ENCODE results near the gene BAZ1B.
"Not testable (repeated sequence)": the region's sequence is repeated elsewhere in the genome, so short reads cannot be mapped to it uniquely, and the experiment has no call there.

The BAZ1B gene, protein sequence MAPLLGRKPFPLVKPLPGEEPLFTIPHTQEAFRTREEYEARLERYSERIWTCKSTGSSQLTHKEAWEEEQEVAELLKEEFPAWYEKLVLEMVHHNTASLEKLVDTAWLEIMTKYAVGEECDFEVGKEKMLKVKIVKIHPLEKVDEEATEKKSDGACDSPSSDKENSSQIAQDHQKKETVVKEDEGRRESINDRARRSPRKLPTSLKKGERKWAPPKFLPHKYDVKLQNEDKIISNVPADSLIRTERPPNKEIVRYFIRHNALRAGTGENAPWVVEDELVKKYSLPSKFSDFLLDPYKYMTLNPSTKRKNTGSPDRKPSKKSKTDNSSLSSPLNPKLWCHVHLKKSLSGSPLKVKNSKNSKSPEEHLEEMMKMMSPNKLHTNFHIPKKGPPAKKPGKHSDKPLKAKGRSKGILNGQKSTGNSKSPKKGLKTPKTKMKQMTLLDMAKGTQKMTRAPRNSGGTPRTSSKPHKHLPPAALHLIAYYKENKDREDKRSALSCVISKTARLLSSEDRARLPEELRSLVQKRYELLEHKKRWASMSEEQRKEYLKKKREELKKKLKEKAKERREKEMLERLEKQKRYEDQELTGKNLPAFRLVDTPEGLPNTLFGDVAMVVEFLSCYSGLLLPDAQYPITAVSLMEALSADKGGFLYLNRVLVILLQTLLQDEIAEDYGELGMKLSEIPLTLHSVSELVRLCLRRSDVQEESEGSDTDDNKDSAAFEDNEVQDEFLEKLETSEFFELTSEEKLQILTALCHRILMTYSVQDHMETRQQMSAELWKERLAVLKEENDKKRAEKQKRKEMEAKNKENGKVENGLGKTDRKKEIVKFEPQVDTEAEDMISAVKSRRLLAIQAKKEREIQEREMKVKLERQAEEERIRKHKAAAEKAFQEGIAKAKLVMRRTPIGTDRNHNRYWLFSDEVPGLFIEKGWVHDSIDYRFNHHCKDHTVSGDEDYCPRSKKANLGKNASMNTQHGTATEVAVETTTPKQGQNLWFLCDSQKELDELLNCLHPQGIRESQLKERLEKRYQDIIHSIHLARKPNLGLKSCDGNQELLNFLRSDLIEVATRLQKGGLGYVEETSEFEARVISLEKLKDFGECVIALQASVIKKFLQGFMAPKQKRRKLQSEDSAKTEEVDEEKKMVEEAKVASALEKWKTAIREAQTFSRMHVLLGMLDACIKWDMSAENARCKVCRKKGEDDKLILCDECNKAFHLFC (N-terminal part only)

DNA sequence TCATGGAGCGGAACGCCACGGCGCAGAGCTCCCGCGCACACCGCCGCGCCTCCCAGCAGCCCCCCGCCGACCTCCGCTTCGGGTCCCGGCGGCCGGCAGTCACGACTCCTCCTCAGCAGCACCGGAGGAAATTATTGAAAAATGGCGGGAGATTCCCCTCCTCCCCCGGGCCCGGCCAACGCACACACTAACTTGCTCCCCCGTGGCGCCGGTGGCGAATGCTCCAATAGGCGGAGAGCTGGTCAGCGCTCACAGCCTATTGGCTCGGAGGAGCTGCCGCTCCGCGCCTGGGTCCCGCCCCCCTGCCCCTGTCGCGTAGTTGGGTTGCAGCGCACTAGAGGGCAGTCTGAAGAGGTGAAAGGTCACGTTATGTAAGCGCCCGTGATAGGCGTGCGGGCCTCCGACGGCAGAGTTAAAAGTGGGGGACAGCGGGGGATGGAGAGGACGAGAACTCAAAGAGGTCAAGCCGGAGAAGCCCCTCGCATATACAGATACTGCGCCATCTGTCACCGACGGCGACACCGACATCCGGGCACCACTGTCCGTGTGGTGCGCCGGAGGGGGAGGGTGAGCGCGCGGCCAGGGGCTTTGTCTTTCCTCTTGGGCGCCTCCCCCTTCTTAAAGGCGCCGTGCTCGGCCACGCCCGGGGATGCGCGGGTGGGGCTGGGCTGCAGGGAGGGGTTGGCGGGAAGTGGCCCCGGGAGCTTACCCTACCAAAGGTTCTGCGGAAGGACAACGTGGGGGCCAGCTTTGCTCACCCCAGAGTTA lies at the start of gene BAZ1B:
TSS of gene BAZ1B (minus strand) at position 189 of the 768 bp plus-strand sequence. CDS start 360 bp downstream, outside the sequence.
- peak; percentile 97 for DNase-seq

- no peak for DNase-seq
These were observed 48.9 kb upstream of the BAZ1B start for GRCh38 chr7:73570977-73571376.

DNA sequence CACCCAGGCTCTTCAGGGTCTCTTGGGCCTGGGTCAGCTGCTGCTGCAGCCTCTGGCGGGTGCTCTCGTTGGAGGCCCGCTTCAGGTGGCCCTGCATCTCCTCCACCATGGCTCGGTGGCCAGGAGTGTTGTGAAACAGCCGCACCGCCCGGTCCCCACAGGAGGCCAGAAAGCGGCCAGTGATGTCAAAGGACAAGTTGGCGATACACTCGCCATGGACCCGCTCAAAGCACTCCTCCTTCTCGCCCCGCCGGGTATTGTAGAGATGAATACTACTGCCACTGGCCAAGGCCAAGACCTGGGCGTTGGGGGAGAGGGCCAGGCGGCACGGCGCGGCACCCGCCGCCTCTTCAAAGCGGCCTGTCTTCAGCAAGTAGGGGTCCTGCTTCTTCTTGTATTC lies 48.4 kb upstream of the BAZ1B start:
- no peak for DNase-seq

GRCh38 chr7:73569042-73569608 lies 47.0 kb upstream of the BAZ1B start:
- no peak for DNase-seq

- no peak for DNase-seq
These were observed 46.0 kb upstream of the BAZ1B start for GRCh38 chr7:73567846-73568685.

- DNase-seq: no peak
These were observed 45.0 kb upstream of the BAZ1B start for GRCh38 chr7:73567140-73567539.

DNA sequence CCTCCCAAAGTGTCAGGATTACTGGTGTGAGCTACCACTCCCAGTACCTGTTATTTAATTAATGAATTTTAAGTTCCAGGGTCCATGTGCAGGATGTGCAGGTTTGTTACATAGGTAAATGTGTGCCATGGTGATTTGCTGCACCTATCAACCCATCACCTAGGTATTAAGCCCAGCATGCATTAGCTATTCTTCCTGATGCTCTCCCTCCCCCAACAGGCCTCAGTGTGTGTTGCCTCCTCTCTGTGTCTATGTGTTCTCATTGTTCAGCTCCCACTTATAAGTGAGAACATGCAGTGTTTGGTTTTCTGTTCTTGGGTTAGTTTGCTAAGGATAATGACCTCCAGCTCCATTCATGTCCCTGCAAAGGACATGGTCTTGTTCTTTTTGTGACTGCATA lies 44.3 kb upstream of the BAZ1B start:
- not testable (repeated sequence) for DNase-seq

DNA sequence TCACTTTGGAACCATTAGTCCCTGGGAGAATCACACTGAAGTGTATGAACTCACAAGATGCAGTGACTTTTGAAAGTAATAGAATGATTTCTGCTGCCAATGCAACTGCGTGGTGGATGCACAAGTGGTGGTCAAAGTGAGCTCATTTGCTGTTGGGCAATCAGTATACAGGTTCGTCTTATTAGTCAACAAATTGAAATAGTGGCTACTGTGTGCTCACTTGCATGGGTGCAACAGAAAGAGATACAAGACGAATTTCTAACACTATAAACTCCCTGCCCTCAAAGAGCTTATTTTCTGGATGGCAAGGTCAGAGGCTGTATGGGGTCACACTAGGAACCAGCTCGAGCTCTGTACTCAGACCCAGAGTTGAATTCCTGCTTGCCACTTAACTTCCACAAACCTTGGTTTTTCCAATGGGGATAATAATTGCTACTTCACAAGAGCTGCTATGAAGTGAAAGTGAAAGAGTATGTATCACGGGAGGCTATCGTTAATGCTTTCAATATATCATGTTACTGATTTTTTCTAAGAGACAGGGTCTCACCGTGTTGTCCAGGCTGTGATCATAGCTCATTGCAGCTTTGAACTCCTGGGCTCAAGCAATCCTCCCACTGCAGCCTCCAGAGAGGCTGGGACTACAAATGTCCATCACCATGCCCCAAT lies 43.7 kb upstream of the BAZ1B start:
- no peak for DNase-seq

- peak; percentile 37 for DNase-seq
These were observed 38.2 kb upstream of the BAZ1B start for GRCh38 chr7:73560109-73560835.

- peak; percentile 79 for DNase-seq
These were observed 35.5 kb upstream of the BAZ1B start, which contains the start of gene BCL7B for GRCh38 chr7:73557397-73558257. TSS of gene BCL7B (minus strand) at chr7:73557690. CDS start at chr7:73557578, 112 bp downstream.

GRCh38 chr7:73557108-73557396 lies 35.0 kb upstream of the BAZ1B start:
- DNase-seq: peak; percentile 92

DNA sequence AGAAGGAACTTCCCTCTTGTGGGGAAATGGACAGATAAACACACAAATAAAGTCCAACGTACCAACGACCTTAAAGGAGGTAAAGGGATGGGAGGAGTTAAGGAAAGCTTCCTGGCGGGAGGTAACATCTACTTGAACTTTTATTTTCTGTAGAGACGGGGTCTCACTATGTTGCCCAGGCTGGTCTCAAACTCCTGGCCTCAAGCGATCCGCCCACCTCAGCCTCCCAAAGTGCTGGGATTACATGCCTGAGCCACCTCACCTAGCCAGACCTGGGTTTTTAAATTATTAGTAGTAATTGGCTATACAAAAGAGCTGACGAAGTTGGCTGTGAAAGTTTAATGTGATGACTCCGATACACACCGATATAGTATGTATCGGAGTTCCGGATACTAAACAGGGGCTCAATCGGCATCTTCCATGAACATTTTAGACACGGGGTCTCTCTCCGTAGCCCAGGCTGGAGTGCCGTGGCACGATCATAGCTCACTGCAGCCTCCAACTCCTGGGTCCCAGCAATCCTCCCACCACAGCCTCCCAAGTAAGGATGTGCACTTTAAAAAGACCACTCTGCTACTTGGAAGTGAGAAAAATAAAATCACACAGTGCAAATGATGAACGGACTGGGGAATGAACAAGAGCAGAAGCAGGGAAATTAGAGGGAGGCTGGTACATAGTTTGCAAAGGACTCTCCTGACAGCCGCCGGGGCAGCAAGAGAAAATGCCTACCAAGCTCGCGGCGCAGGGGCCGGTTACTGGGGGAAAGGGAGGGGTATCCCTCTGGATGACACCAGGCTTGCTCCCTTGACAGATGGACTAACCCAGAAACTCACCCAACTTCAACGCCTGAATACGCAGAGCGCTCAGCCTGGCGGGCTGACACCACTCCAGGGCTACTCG lies 34.4 kb upstream of the BAZ1B start:
- no peak for DNase-seq

- DNase-seq: no peak
These were observed 33.4 kb upstream of the BAZ1B start for GRCh38 chr7:73555411-73555982.

DNA sequence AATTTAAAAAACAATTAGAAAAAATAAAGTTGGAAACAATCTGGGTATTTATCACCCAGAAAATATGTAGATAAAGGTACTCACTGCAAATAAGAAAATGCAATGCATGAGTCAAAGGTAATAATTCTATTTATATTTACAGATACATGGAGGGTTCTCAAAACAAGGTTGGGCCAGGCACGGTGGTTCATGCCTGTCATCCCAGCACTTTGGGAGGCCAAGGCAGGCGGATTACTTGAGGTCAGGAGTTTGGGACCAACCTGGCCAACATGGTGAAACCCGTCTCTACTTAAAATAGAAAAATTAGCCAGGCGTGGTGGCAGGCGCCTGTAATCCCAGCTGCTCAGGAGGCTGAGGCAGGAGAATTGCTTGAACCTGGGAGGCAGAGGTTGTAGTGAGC lies 28.0 kb upstream of the BAZ1B start:
- DNase-seq: not testable (repeated sequence)

GRCh38 chr7:73549176-73549575 lies 27.1 kb upstream of the BAZ1B start:
- no peak for DNase-seq

DNA sequence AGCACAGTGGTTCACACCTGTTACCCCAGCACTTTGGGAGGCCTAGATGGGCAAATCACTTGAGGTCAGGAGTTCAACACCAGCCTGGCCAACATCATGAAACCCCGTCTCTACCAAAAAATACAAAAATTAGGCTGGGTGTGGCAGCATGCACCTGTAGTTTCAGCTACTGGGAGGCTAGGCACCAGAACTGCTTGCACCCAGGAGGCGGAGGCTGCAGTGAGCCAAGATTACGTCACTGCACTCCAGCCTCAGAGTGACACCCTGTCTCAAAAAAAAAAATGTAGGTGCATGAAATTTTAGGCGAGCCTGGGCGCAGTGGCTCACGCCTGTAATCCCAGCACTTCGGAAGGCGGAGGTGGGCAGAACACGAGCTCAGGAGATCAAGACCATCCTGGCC lies 25.7 kb upstream of the BAZ1B start:
- no peak for DNase-seq

- no peak for DNase-seq
These were observed 22.6 kb upstream of the BAZ1B start for GRCh38 chr7:73544678-73545077.
